Activated CD8-positive, alpha-beta memory T cell treated with anti-CD3 and anti-CD28 coated beads for 4 hours (primary cell): ENCODE results near the gene RERGL.
"Not testable (repeated sequence)": the region's sequence is repeated elsewhere in the genome, so short reads cannot be mapped to it uniquely, and the experiment has no call there.

Experiments used
- DNase-seq, 2 donors: peaks; one replicate each; pipeline ENCODE4 v3.0.0-alpha.2; 2020; ENCODE audit warnings: low read depth in 2 of 2

RERGL gene, protein sequence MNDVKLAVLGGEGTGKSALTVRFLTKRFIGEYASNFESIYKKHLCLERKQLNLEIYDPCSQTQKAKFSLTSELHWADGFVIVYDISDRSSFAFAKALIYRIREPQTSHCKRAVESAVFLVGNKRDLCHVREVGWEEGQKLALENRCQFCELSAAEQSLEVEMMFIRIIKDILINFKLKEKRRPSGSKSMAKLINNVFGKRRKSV

GRCh38 chr12:18090093-18090492 lies at the start of gene RERGL:
TSS of gene RERGL (minus strand) at chr12:18090193. CDS start at chr12:18090140, 53 bp downstream.
- DNase-seq, result no peak

DNA sequence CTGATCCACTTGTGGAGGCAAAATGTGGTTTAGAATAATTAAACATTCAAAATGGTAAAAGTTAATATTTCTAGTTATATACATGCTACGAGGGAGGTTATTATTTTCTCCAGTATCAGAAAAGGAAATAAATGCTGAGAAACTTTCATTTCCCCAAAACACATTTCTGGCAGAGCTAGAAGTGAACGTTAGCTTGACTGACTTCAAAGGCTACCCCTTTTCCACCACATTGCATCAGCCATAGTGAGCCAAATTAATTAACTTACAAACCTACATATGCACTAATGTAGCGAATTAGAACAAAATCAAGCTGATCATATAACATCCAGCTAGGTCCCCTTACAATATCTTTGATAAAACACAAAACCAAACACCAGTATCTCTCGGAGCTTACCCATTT lies 49.3 kb upstream of the RERGL start:
- DNase-seq, result no peak

- DNase-seq, result no peak
Observed at GRCh38 chr12:18135509-18135908, 45.5 kb upstream of the RERGL start.

GRCh38 chr12:18135086-18135485 lies 45.1 kb upstream of the RERGL start:
- DNase-seq, result no peak

DNA sequence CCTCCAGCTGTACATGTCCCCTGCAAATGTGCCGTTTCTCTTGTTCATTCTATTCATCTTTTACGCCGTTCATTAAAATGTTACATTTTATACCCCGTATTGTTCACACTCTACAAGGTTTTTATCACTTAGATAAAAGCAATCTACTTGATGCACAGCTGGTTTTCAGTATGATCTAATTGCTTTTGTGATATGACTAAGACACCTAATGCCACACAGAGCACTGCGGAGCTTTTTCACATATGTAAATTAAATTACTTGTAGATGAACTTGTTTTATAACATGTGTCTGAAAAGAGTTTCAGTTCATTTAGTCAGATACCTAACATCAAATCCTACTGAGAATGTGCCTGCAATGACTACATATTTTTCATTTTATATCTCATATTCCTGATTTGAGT lies 40.9 kb upstream of the RERGL start:
- no peak for DNase-seq

DNA sequence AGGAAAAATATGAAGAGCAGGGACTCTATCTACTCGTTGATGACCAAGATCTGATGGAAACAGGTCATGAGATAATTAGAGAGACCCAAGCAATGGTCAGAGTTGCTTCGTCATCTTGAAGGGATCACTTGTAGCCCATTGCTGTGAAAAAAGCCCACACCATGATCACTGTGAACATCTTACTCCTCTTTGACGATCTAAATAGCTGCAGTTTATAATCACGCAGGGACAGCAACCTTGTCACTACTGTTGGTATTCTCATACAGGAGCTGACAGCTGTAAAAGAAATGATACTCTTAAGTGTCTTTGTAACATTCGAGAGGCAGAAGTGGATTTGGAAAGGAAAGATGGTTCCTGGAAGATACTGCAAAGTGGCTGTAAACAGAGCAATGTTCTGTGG lies 33.7 kb upstream of the RERGL start:
- DNase-seq, result no peak

- DNase-seq, result no peak
Observed at GRCh38 chr12:18120899-18121298, 30.9 kb upstream of the RERGL start.

GRCh38 chr12:18108611-18109010 lies 18.6 kb upstream of the RERGL start:
- no peak for DNase-seq

DNA sequence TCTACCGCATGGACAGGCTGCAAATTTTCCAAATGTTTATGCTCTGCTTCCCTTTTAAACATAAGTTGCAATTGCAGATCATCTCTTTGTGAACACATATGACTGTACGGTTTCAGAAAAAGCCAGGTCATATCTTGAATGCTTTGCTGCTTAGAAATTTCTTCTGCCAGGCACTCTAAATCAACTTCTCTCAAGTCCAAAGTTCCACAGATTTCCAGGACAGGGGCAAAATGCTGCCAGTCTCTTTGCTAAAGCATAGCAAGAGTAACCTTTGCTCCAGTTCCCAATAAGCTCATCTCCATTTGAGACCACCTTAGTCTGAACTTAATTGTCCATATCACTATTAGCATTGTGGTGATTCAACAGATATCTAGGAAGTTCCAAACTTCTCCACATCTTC lies 13.6 kb upstream of the RERGL start:
- DNase-seq, result no peak

- DNase-seq, result no peak
Observed at GRCh38 chr12:18101043-18101442, 11.1 kb upstream of the RERGL start.

GRCh38 chr12:18084080-18084479 lies 5.9 kb downstream of the RERGL start:
- no peak for DNase-seq

DNA sequence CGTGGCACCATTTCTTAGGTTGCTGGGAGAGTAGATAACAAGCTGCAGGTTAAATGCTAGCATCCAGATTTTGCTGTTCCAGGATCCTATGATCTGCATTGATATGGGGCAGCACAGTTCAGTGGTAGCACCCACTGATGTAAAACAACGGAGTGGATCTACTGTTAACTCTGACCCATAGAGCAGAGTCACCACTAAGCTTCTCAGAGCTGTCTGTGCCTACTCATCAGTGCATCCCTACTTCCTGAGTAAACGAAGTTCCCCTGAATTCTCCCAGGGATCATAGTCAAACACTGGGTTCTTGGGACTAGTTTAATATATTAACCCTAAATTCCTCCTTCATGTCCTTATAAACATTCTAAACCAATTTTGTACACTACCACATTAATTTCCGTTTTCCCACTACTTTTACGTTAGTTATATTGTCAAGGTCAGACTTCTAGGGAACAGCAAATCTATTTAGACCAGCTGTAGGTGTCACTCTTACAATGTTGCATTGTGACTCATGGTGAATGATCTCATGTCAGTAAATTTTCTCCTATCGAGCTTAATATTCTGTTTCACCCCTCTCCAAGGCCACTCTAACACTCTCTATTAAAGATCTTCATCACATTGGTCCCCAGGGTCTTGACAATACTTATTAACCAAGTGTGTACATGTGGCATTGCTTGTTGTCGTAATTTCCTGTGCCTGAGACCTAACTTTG lies 10.3 kb downstream of the RERGL start:
- DNase-seq, result no peak

- DNase-seq, result no peak
Observed at GRCh38 chr12:18074001-18074400, 16.0 kb downstream of the RERGL start.

- DNase-seq, result no peak
Observed at GRCh38 chr12:18072723-18073122, 17.3 kb downstream of the RERGL start.

DNA sequence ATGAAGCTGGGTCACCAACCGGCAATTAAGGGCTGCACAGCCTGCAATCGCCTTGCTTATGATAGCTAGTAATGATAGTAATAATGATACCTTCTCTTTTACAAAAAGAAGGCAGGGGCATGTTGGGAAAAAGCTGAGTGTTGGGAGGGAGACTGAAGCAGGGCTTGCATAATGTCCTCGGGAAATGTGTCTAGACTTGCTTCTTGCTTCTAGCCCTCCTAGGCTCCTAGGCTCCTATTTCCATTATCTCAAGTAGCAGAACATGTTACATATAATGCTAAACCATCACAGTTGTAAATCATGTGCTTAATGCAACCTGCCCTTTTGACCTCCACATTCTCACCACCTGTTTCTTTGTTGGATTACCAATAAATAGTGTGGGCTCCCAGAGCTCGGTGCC lies 18.7 kb downstream of the RERGL start:
- DNase-seq, result no peak

- no peak for DNase-seq
Observed at GRCh38 chr12:18068355-18068754, 21.6 kb downstream of the RERGL start.

DNA sequence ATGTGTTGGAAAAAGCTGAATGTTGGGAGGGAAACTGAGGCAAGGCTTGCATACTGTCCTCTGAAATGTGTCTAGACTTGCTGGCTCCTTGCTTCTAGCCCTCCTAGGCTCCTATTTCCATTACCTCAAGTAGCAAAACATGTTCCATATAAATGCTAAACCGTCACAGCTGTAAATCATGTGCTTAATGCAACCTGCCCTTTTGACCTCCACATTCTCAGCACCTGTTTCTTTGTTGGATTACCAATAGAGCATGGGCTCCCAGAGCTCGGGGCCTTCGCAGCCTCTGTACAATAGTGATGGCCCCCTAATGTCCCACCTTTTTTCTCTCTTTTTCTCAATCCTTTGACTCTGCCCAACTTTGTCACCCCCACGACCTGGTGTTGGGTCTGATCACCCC lies 23.3 kb downstream of the RERGL start:
- DNase-seq, result no peak

DNA sequence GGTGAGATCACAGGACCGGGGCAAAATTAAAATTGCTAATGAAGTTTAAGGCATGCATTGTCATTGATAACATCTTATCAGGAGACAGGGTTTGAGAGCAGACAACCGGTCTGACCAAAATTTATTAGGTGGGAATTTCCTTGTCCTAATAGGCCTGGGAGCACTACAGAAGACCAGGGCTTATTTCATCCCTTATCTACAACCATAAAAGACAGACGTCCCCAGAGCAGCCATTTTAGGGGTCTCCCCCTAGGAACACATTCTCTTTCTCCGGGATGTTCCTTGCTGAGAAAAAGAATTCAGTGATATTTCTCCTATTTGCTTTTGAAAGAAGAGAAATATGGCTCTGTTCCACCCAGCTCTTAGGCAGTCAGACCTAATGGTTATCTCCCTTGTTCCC lies 27.1 kb downstream of the RERGL start:
- not testable (repeated sequence) for DNase-seq

DNA sequence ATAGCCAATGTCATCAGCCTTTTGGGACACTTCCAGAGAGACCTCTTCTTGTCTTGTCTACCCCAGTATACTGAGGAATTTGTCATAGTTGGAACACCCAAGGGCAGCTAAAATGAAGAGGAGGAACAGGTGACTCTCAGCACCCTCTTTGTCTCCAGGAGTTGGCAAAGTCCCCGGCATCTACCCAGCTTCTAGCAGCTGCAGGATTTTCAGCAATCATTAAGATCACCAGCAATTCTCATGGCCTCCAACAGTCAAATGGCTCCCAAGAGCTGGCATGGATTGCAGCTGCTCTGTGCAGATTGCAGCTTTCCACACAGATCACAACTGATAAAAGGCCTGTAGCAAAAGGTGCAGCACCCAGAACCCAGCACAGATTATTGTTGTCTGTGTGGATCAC lies 32.9 kb downstream of the RERGL start:
- no peak for DNase-seq

GRCh38 chr12:18054925-18055619 lies 34.9 kb downstream of the RERGL start:
- DNase-seq, result no peak

- DNase-seq, result no peak
Observed at GRCh38 chr12:18045446-18045992, 44.5 kb downstream of the RERGL start.

- DNase-seq, result not testable (repeated sequence)
Observed at GRCh38 chr12:18040060-18040742, 49.8 kb downstream of the RERGL start.
